ENCODE measurements around the gene MAD1L1.

The MAD1L1 gene

GRCh38 chr7:2198760-2199159 lies 34.0 kb downstream of the MAD1L1 start:
- TF ChIP-seq CTCF (IDR thresholded peaks at IDR 0.05; ENCODE audit: low read depth, low read length, poor library complexity, severe bottlenecking) (no peak), EZH2phosphoT487 (IDR thresholded peaks at IDR 0.05; ENCODE audit: borderline replicate concordance, low read length) (no peak)

GRCh38 chr7:2198206-2198605 lies 34.5 kb downstream of the MAD1L1 start:
- H4K20me1 ChIP-seq (ENCODE audit: control insufficient read depth, insufficient read depth, low read depth, low read length) = peaks cover 4% of the 10 kb centered on the region; the same call in 1 of the 2 replicates
- H3F3A ChIP-seq (ENCODE audit: control insufficient read depth, insufficient read depth) = no peaks in the 10 kb centered on the region
- H3K9me2 ChIP-seq (replicated peaks; ENCODE audit: control insufficient read depth, low read length) = no peaks in the 10 kb centered on the region
- H3K4me3 ChIP-seq (ENCODE audit: low read length) = no peak overlapping the region
- H3K4me2 ChIP-seq (ENCODE audit: low read length) = no peak overlapping the region
- H3K27ac ChIP-seq (ENCODE audit: low read depth, low read length) = no peak overlapping the region
- H3K9me3 ChIP-seq (ENCODE audit: control insufficient read depth, insufficient read depth, low read length) = peaks cover 45% of the 10 kb centered on the region
- peaks cover under 1% of the 10 kb centered on the region for H3K4me1 ChIP-seq (ENCODE audit: control insufficient read depth, low read length)
- peaks cover 92% of the 10 kb centered on the region for H3K36me3 ChIP-seq (ENCODE audit: control insufficient read depth, low read length)
- H3K79me2 ChIP-seq (ENCODE audit: control insufficient read depth, low read length) = peaks cover 54% of the 10 kb centered on the region
- H3K27me3 ChIP-seq (ENCODE audit: control insufficient read depth, low read length) = no peaks in the 10 kb centered on the region
- TF ChIP-seq CTCF (IDR thresholded peaks at IDR 0.05; ENCODE audit: low read depth, low read length, poor library complexity, severe bottlenecking) (no peak), EZH2phosphoT487 (IDR thresholded peaks at IDR 0.05; ENCODE audit: borderline replicate concordance, low read length) (no peak)

More at GRCh38 chr7:2198760-2199159, 34.0 kb downstream of the MAD1L1 start:
- H3K27me3 ChIP-seq (ENCODE audit: control insufficient read depth, low read length) = no peaks in the 10 kb centered on the region
- H3K4me3 ChIP-seq (ENCODE audit: low read length) = no peak overlapping the region
- peaks cover 45% of the 10 kb centered on the region for H3K9me3 ChIP-seq (ENCODE audit: control insufficient read depth, insufficient read depth, low read length)
- H3F3A ChIP-seq (ENCODE audit: control insufficient read depth, insufficient read depth) = no peaks in the 10 kb centered on the region
- H3K36me3 ChIP-seq (ENCODE audit: control insufficient read depth, low read length) = peaks cover 93% of the 10 kb centered on the region
- H3K27ac ChIP-seq (ENCODE audit: low read depth, low read length) = no peak overlapping the region
- no peaks in the 10 kb centered on the region for H3K9me2 ChIP-seq (replicated peaks; ENCODE audit: control insufficient read depth, low read length)
- H4K20me1 ChIP-seq (ENCODE audit: control insufficient read depth, insufficient read depth, low read depth, low read length) = peaks cover 4% of the 10 kb centered on the region
- H3K79me2 ChIP-seq (ENCODE audit: control insufficient read depth, low read length) = peaks cover 59% of the 10 kb centered on the region
- peaks cover 6% of the 10 kb centered on the region for H3K4me1 ChIP-seq (ENCODE audit: control insufficient read depth, low read length)
- H3K4me2 ChIP-seq (ENCODE audit: low read length) = no peak overlapping the region

DNA sequence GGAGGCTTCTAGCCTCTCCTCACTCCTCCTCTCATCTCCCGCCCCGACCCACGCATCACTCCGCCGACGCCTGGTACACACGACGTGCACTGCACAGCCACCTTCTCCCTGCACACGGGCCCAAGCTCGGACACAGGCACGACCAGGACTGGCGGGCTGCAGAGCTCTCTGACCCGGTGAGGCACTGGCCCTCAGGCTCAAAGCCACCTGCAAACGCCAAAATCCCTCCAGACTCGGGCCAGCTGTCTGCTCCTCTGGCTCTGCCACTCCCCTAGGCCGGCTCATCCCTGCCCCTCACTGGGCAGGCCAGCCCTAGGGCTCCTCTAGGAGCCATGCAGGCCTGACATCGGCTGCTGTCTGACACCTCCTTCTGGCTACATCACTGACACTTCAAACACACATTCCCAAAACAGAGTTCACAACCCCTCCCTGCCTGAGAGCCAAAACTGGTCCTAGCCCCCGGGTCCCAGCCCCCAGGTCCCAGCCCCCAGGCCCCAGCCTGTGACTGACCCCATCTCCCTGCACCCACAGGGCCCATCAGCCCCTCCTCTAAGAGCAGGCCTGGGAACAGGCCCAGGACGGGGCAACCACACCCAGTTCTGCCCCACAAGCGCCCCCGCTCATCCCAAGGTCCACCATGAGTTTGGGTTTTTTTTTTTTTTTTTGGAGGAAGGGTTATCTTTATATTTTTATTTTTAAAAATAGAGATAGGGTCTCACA lies 35.1 kb downstream of the MAD1L1 start:
- Histone ChIP-seq H3K4me3 (ENCODE audit: low read length) (no peak overlapping the region), H3K4me2 (ENCODE audit: low read length) (no peak overlapping the region), H3K27me3 (ENCODE audit: control insufficient read depth, low read length) (no peaks in the 10 kb centered on the region), H3K9me3 (ENCODE audit: control insufficient read depth, insufficient read depth, low read length) (peaks cover 45% of the 10 kb centered on the region), H3K9me2 (replicated peaks; ENCODE audit: control insufficient read depth, low read length) (no peaks in the 10 kb centered on the region), H3K27ac (ENCODE audit: low read depth, low read length) (no peak overlapping the region), H3K79me2 (ENCODE audit: control insufficient read depth, low read length) (peaks cover 48% of the 10 kb centered on the region), H3K4me1 (ENCODE audit: control insufficient read depth, low read length) (no peaks in the 10 kb centered on the region), H3K36me3 (ENCODE audit: control insufficient read depth, low read length) (peaks cover 88% of the 10 kb centered on the region), H3F3A (ENCODE audit: control insufficient read depth, insufficient read depth) (no peaks in the 10 kb centered on the region), H4K20me1 (ENCODE audit: control insufficient read depth, insufficient read depth, low read depth, low read length) (peaks cover under 1% of the 10 kb centered on the region; the same call in 1 of the 2 replicates)
- TF ChIP-seq CTCF (IDR thresholded peaks at IDR 0.05; ENCODE audit: low read depth, low read length, poor library complexity, severe bottlenecking) = no peak
- no peak for TF ChIP-seq EZH2phosphoT487 (IDR thresholded peaks at IDR 0.05; ENCODE audit: borderline replicate concordance, low read length)
